ENCODE data around the gene LRRC28.

DNA sequence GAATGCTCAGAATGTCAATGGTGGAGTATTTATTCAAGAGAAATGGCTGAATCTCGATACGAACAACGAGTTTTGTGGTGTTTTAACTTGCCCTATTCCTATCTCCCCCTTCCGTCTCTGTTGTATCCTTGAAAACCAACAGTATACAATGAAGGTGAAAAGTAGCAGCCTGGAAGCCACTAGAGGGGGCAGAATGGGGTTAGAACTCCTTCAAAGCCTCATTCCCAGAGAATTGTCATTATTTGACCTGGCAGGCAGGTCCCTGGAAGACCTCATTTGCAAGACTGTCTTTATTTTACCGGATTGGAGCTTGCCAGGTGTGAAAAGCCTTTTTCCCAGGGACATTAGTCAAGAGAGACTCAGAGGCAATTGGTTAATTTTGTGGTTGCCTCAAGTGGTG, 139.4 kb downstream of the LRRC28 start:
- no peak for TF ChIP-seq POLR2AphosphoS5 (IDR thresholded peaks at IDR 0.05)
- TF ChIP-seq, protein P1, sequence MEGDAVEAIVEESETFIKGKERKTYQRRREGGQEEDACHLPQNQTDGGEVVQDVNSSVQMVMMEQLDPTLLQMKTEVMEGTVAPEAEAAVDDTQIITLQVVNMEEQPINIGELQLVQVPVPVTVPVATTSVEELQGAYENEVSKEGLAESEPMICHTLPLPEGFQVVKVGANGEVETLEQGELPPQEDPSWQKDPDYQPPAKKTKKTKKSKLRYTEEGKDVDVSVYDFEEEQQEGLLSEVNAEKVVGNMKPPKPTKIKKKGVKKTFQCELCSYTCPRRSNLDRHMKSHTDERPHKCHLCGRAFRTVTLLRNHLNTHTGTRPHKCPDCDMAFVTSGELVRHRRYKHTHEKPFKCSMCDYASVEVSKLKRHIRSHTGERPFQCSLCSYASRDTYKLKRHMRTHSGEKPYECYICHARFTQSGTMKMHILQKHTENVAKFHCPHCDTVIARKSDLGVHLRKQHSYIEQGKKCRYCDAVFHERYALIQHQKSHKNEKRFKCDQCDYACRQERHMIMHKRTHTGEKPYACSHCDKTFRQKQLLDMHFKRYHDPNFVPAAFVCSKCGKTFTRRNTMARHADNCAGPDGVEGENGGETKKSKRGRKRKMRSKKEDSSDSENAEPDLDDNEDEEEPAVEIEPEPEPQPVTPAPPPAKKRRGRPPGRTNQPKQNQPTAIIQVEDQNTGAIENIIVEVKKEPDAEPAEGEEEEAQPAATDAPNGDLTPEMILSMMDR (IDR thresholded peaks at IDR 0.05) = no peak
- TF ChIP-seq POLR2A (IDR thresholded peaks at IDR 0.05) = no peak
- no peak for TF ChIP-seq EP300 (IDR thresholded peaks at IDR 0.05; ENCODE audit: low read depth)
